ENCODE data around the gene IRF6.

IRF6 gene

DNA sequence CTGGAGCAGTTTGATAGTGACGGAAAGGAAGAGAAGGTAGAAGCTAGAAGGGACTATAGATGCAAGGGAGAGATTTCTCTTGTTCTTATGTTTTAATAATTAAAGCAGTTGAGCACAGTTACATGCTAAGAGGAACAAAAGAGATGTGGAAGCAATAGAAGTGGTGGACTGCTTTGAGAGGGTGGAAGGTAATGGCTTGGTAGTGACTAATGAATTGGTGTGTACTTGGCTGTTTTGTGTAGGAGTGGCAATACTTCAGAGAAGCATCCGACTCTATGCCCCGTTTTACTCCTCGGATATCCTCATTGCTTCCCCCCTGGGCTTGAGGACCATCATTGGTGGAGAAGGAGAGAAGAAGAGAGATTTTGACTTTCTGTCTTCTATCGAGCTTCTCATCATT lies 34.7 kb upstream of the IRF6 start:
- TF ChIP-seq BACH2 (CRISPR knock-in tag; IDR thresholded peaks at IDR 0.05; ENCODE audit: borderline replicate concordance), result no peak
- TF ChIP-seq, protein P1, sequence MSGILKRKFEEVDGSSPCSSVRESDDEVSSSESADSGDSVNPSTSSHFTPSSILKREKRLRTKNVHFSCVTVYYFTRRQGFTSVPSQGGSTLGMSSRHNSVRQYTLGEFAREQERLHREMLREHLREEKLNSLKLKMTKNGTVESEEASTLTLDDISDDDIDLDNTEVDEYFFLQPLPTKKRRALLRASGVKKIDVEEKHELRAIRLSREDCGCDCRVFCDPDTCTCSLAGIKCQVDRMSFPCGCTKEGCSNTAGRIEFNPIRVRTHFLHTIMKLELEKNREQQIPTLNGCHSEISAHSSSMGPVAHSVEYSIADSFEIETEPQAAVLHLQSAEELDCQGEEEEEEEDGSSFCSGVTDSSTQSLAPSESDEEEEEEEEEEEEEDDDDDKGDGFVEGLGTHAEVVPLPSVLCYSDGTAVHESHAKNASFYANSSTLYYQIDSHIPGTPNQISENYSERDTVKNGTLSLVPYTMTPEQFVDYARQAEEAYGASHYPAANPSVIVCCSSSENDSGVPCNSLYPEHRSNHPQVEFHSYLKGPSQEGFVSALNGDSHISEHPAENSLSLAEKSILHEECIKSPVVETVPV (CRISPR knock-in tag; IDR thresholded peaks at IDR 0.05), result no peak
- TF ChIP-seq TOX (CRISPR knock-in tag; IDR thresholded peaks at IDR 0.05; ENCODE audit: borderline replicate concordance), result no peak
- TF ChIP-seq, protein P2, sequence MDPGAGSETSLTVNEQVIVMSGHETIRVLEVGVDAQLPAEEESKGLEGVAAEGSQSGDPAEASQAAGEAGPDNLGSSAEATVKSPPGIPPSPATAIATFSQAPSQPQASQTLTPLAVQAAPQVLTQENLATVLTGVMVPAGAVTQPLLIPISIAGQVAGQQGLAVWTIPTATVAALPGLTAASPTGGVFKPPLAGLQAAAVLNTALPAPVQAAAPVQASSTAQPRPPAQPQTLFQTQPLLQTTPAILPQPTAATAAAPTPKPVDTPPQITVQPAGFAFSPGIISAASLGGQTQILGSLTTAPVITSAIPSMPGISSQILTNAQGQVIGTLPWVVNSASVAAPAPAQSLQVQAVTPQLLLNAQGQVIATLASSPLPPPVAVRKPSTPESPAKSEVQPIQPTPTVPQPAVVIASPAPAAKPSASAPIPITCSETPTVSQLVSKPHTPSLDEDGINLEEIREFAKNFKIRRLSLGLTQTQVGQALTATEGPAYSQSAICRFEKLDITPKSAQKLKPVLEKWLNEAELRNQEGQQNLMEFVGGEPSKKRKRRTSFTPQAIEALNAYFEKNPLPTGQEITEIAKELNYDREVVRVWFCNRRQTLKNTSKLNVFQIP (CRISPR knock-in tag; IDR thresholded peaks at IDR 0.05; ENCODE audit: borderline replicate concordance, low read depth), result no peak
- no peak for TF ChIP-seq ESRRG (CRISPR knock-in tag; IDR thresholded peaks at IDR 0.05)
- TF ChIP-seq ISL1 (CRISPR knock-in tag; IDR thresholded peaks at IDR 0.05), result no peak
- no peak for TF ChIP-seq ZNF70 (CRISPR knock-in tag; IDR thresholded peaks at IDR 0.05)
- 0 out of 3 replicates have a peak, but pooled peaks have one; percentile 1 for ATAC-seq

DNA sequence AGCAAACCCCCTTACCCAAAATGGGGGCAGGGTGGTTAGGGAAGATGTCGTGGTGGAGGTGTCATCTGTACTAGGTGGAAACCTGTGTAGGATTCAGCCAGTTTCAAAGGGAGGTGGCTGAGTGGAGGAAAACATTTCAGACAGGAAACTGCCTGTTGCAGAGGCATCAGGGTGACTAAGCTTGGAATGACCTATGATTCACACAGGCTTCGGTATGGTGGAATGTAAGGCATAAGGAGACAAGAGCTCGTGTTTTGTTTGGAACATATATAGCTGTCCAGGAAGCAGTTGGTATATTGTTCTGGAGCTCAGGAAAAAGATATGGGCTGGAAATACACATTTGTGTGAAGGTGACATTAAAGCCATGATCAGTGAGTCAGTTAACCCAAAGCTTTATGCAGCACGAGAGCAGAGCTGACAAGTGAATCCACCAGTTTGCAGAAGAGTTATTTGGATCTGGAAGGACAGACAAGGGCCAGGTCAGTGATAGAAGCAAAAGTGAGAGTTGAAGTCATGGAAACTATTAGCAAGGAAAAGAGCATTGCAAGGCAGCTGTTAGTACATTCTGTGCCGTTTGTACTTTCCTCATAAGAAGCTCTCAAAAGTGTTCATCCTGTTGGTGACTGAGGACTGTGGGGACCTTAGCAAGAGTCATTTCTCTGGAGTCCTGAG lies 34.1 kb upstream of the IRF6 start:
- TF ChIP-seq ZC3H10 (CRISPR knock-in tag; IDR thresholded peaks at IDR 0.05) (peak; percentile 60; the same call in 1 of the 2 replicates), TOX (CRISPR knock-in tag; IDR thresholded peaks at IDR 0.05; ENCODE audit: borderline replicate concordance) (no peak; the same call in 1 of the 2 replicates), RARB (CRISPR knock-in tag; IDR thresholded peaks at IDR 0.05) (0 out of 2 replicates have a peak, but pooled peaks have one; percentile 36), OSR1 (CRISPR knock-in tag; IDR thresholded peaks at IDR 0.05) (peak; percentile 42; the same call in 1 of the 2 replicates)
- TF ChIP-seq, protein P2 (CRISPR knock-in tag; IDR thresholded peaks at IDR 0.05; ENCODE audit: borderline replicate concordance, low read depth), result peak; percentile 10; the same call in 1 of the 2 replicates
- ATAC-seq, result peak; percentile 98

GRCh38 chr1:209838537-209838936 lies 32.6 kb upstream of the IRF6 start:
- TF ChIP-seq ZNF565 (CRISPR knock-in tag; conservative IDR thresholded peaks at IDR 0.05; ENCODE audit: low read depth), result no peak
- TF ChIP-seq ZFP3 (CRISPR knock-in tag; IDR thresholded peaks at IDR 0.05), result no peak
- TF ChIP-seq, protein P2 (CRISPR knock-in tag; IDR thresholded peaks at IDR 0.05; ENCODE audit: borderline replicate concordance, low read depth), result no peak
- no peak for TF ChIP-seq ISL1 (CRISPR knock-in tag; IDR thresholded peaks at IDR 0.05)
- no peak for TF ChIP-seq SNAI2 (CRISPR knock-in tag; IDR thresholded peaks at IDR 0.05)
- no peak for TF ChIP-seq PATZ1 (CRISPR knock-in tag; IDR thresholded peaks at IDR 0.05; ENCODE audit: borderline replicate concordance)
- no peak for TF ChIP-seq ZC3H10 (CRISPR knock-in tag; IDR thresholded peaks at IDR 0.05)
- TF ChIP-seq GLIS3 (CRISPR knock-in tag; IDR thresholded peaks at IDR 0.05), result no peak
- no peak for TF ChIP-seq TCF4 (CRISPR knock-in tag; IDR thresholded peaks at IDR 0.05; ENCODE audit: borderline replicate concordance)
- TF ChIP-seq, protein P3, sequence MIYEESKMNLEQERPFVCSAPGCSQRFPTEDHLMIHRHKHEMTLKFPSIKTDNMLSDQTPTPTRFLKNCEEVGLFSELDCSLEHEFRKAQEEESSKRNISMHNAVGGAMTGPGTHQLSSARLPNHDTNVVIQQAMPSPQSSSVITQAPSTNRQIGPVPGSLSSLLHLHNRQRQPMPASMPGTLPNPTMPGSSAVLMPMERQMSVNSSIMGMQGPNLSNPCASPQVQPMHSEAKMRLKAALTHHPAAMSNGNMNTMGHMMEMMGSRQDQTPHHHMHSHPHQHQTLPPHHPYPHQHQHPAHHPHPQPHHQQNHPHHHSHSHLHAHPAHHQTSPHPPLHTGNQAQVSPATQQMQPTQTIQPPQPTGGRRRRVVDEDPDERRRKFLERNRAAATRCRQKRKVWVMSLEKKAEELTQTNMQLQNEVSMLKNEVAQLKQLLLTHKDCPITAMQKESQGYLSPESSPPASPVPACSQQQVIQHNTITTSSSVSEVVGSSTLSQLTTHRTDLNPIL (CRISPR knock-in tag; IDR thresholded peaks at IDR 0.05; ENCODE audit: low read depth), result no peak
- TF ChIP-seq, protein P1 (CRISPR knock-in tag; IDR thresholded peaks at IDR 0.05), result no peak
- TF ChIP-seq ARNTL (CRISPR knock-in tag; IDR thresholded peaks at IDR 0.05; ENCODE audit: borderline replicate concordance, low read depth), result no peak
- no peak for TF ChIP-seq ESRRG (CRISPR knock-in tag; IDR thresholded peaks at IDR 0.05)
- TF ChIP-seq, protein P4, sequence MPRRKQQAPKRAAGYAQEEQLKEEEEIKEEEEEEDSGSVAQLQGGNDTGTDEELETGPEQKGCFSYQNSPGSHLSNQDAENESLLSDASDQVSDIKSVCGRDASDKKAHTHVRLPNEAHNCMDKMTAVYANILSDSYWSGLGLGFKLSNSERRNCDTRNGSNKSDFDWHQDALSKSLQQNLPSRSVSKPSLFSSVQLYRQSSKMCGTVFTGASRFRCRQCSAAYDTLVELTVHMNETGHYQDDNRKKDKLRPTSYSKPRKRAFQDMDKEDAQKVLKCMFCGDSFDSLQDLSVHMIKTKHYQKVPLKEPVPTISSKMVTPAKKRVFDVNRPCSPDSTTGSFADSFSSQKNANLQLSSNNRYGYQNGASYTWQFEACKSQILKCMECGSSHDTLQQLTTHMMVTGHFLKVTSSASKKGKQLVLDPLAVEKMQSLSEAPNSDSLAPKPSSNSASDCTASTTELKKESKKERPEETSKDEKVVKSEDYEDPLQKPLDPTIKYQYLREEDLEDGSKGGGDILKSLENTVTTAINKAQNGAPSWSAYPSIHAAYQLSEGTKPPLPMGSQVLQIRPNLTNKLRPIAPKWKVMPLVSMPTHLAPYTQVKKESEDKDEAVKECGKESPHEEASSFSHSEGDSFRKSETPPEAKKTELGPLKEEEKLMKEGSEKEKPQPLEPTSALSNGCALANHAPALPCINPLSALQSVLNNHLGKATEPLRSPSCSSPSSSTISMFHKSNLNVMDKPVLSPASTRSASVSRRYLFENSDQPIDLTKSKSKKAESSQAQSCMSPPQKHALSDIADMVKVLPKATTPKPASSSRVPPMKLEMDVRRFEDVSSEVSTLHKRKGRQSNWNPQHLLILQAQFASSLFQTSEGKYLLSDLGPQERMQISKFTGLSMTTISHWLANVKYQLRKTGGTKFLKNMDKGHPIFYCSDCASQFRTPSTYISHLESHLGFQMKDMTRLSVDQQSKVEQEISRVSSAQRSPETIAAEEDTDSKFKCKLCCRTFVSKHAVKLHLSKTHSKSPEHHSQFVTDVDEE (CRISPR knock-in tag; IDR thresholded peaks at IDR 0.05), result no peak
- no peak for TF ChIP-seq RARB (CRISPR knock-in tag; IDR thresholded peaks at IDR 0.05)
- ATAC-seq, result no peak

All from SK-N-SH treated with all-trans-retinoic acid at 6 μM for 48 hours (cell line).